D721Med (cell line): ENCODE results near the gene RER1.

Source experiments
- DNase-seq: peaks from one replicate; pipeline ENCODE4 v3.0.0; 2011; ENCODE audit warnings: low spot score; ENCODE audit not compliant: insufficient read length
- FAIRE-seq: peaks from 2 replicates; lab custom pipeline; 2011; peaks lifted over from hg19 to GRCh38; lab: Jason Lieb, UNC
- TF ChIP-seq, protein P1 (sequence below): IDR thresholded peaks from 2 replicates; pipeline ENCODE4 v1.5.1; 2012; ENCODE audit warnings: mild to moderate bottlenecking, control low read depth; ENCODE audit not compliant: insufficient read depth; ENCODE audit errors: missing control alignments

The RER1 gene

GRCh38 chr1:2400950-2401649, 9.5 kb downstream of the RER1 start:
- FAIRE-seq: no peak
- TF ChIP-seq, protein P1, sequence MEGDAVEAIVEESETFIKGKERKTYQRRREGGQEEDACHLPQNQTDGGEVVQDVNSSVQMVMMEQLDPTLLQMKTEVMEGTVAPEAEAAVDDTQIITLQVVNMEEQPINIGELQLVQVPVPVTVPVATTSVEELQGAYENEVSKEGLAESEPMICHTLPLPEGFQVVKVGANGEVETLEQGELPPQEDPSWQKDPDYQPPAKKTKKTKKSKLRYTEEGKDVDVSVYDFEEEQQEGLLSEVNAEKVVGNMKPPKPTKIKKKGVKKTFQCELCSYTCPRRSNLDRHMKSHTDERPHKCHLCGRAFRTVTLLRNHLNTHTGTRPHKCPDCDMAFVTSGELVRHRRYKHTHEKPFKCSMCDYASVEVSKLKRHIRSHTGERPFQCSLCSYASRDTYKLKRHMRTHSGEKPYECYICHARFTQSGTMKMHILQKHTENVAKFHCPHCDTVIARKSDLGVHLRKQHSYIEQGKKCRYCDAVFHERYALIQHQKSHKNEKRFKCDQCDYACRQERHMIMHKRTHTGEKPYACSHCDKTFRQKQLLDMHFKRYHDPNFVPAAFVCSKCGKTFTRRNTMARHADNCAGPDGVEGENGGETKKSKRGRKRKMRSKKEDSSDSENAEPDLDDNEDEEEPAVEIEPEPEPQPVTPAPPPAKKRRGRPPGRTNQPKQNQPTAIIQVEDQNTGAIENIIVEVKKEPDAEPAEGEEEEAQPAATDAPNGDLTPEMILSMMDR: no peak

DNA sequence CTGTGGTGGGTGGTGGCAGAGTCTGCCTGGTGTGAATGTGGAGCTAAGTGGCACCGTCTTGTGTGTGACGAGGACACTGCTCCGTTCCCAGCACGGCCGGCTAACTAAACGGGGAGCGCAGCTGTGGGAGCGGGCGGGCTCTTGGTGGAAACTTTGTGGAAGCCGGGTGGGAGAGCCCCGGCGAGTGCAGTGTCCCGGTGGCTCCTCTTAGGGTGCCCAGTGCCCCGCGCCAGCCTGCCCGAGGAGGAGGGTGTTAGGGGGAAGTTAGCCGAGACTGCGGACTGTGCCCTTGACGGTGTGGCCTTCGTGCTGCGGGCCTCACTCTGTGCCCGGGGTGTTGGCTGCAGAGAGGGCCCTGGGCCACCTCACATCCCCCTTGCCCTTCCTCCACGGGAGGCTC, 10.8 kb downstream of the RER1 start:
- DNase-seq (no peak), FAIRE-seq (no peak)
- TF ChIP-seq, protein P1: no peak

More at GRCh38 chr1:2400950-2401649, 9.5 kb downstream of the RER1 start:
- DNase-seq: no peak

DNA sequence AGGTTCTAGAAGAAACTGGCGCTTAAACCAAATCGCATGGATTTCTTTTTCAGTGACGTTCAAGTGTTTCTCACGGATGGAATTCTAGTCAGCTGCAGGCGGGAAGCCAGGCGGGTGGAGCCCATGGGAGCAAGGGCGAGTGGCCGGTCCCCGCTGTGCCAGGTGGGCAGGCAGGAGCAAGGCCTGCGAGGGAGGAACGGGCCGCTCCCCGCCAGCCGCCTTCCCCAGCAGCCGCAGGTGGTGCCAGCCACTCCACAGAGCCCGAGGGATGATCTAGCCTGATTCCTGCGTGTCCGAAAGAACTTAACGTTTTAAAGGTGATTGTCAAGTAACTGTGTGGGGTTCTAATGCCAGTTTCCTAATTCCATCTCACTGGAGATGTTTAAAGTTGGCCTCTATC, 11.6 kb downstream of the RER1 start:
- TF ChIP-seq, protein P1: no peak
- FAIRE-seq (no peak), DNase-seq (no peak)

DNA sequence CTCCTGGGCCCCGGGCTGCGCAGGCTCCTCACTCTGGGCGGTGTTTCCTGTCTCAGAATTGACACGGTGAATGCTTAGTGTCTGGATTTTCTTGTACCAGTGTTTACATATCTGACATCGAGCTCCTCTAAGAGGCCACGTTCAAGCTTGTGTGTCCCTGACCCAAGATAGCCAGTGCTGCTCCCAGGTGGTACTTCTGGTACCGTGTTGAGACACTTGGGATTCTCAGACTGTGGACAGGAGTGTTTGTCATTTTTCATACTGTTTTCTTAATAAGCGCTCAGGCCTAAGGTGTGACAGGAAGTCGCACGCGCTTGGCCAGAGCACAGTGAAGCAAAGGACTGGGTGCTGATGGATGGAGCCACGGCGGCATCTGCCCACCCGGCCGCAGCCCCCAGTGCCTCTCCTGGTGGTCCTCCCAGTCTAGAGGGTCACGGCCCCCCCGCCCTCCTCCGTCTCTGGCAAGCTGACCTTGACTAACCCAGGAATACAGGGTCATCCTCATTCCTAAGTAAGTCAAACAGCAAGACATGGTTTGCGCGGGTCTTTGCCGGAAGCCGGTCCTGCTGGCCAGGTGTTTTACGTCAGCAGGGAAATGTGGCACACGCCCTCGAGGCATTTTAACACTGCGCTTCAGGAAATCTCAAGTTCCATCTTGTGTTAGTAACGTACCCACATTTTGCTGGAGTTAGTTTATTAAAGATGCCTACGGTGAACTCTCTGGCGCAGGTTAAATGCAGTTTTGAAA, 12.7 kb downstream of the RER1 start:
- TF ChIP-seq, protein P1: no peak

DNA sequence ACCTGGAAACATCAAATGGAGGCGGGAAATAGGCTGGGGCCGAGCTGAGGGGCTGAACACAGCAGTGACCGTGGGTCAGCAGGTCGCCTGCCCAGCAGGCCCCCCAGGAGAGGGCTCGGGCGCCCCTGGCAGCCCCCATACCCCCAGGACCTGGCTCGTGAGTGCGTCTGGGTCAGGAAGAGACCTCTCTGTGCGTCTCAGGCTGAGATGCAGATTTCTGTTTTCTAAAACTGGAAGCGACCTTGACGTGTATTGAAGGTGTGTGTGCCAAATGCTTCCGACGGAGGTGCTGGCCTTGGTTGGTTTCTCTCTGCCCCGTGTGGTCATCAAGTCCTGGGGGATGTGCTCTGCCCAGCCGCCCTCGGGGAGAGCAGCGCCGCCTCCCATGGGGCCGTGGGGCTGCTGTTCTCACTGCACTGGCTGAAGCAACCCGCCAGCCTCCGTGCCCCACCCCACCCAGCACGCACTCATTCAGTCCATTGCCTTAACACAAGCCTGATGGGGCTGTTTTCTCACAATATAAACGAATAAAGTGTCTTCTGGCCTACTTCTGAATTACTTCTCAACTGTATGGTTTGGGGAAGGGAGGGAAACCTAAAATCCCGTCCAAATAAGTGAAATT, 13.4 kb downstream of the RER1 start:
- TF ChIP-seq, protein P1: no peak
- DNase-seq (no peak), FAIRE-seq (no peak)

More for the DNA sequence above, 12.7 kb downstream of the RER1 start:
- no peak for FAIRE-seq
- no peak for DNase-seq

GRCh38 chr1:2405588-2406295, 14.1 kb downstream of the RER1 start:
- TF ChIP-seq, protein P1: no peak
- DNase-seq: no peak
- FAIRE-seq: no peak
